GM18498 (cell line): ENCODE results near the gene SRC.

ENCODE experiments used
- ATAC-seq: cut with Tn5 transposase; IDR thresholded peaks from one replicate; pipeline ENCODE4 v1.9.1; 2021; ENCODE audit warnings: mild to moderate bottlenecking, moderate library complexity; ENCODE audit not compliant: unreplicated experiment

The SRC gene

GRCh38 chr20:37420610-37421009 lies 74.7 kb downstream of the SRC start:
- no peak for ATAC-seq

- ATAC-seq, result no peak
Observed at GRCh38 chr20:37421060-37421905, 75.3 kb downstream of the SRC start.

GRCh38 chr20:37421988-37422387 lies 76.0 kb downstream of the SRC start:
- no peak for ATAC-seq

GRCh38 chr20:37422791-37423286 lies 76.9 kb downstream of the SRC start:
- ATAC-seq, result no peak

GRCh38 chr20:37423545-37423944 lies 77.6 kb downstream of the SRC start:
- no peak for ATAC-seq

- no peak for ATAC-seq
Observed at GRCh38 chr20:37424062-37424851, 78.3 kb downstream of the SRC start.

GRCh38 chr20:37425103-37425625 lies 79.2 kb downstream of the SRC start:
- ATAC-seq, result no peak

GRCh38 chr20:37426106-37426505 lies 80.2 kb downstream of the SRC start:
- ATAC-seq, result no peak

- ATAC-seq, result no peak
Observed at GRCh38 chr20:37426978-37427377, 81.0 kb downstream of the SRC start.

GRCh38 chr20:37430044-37430443 lies 84.1 kb downstream of the SRC start:
- no peak for ATAC-seq

- ATAC-seq, result no peak
Observed at GRCh38 chr20:37430778-37431460, 85.0 kb downstream of the SRC start.

- ATAC-seq, result no peak
Observed at GRCh38 chr20:37431786-37432185, 85.8 kb downstream of the SRC start.

GRCh38 chr20:37432606-37433005 lies 86.7 kb downstream of the SRC start:
- ATAC-seq, result no peak

- no peak for ATAC-seq
Observed at GRCh38 chr20:37435607-37436006, 89.7 kb downstream of the SRC start.

GRCh38 chr20:37436527-37437186 lies 90.7 kb downstream of the SRC start:
- no peak for ATAC-seq

- ATAC-seq, result no peak
Observed at GRCh38 chr20:37437676-37438075, 91.7 kb downstream of the SRC start.

- no peak for ATAC-seq
Observed at GRCh38 chr20:37438464-37439222, 92.7 kb downstream of the SRC start.

- ATAC-seq, result no peak
Observed at GRCh38 chr20:37439223-37439933, 93.4 kb downstream of the SRC start.

GRCh38 chr20:37441023-37441422 lies 95.1 kb downstream of the SRC start:
- ATAC-seq, result no peak
